ENCODE results near the gene TGFBR1. TPM values are rescaled to one million over a fixed set of nuclear protein-coding genes. Genes with fewer than 3 reads are reported as not detected.

Gene TGFBR1
- total RNA-seq, 3 donors from 2014 or later, result 23.7 to 71.6 (median 24.7) TPM

DNA sequence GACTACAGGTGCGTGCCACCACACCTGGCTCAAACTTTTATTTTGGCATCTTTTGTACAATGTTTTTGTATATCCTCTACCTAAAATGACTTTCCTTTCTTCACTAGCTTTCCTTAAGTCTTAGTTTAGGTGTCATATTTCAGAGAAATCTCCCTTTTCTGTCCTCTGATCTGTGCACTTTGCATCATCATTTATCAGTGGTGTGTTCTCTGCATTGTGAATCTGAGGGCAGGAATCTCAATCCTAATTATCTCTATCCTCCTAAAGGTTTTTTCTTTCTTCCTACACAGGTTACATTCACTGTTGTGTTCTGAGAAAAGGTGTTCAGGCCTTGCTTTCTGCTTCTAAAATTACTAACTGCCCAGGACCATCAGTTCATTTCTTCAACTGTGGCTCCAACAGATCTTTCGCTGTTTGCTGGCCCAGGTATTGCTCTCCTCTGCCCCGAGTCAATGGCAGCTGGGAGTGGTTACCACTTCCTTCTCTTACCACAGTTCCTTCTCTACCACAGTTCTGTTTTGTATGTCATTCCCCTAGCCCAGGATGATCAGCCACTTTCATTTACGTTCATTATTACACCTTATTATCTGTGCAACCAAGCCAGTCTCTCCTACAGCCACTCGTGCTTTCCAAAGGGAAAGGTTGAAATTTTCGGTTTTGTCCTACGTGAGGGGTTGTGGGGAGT is 14.0 kb downstream of the TGFBR1 start:
- Histone ChIP-seq H3K36me3 (ENCODE audit: low read depth) (no peaks in the 10 kb centered on the region), H3K4me1 (ENCODE audit: low read depth) (peaks cover 3% of the 10 kb centered on the region), H3K4me3 (no peak overlapping the region), H3K9me3 (no peaks in the 10 kb centered on the region)
- ATAC-seq (peak; percentile 86), DNase-seq (peak in 2 of 3 donors; percentile 30 to 39)
- TF ChIP-seq, protein P1, sequence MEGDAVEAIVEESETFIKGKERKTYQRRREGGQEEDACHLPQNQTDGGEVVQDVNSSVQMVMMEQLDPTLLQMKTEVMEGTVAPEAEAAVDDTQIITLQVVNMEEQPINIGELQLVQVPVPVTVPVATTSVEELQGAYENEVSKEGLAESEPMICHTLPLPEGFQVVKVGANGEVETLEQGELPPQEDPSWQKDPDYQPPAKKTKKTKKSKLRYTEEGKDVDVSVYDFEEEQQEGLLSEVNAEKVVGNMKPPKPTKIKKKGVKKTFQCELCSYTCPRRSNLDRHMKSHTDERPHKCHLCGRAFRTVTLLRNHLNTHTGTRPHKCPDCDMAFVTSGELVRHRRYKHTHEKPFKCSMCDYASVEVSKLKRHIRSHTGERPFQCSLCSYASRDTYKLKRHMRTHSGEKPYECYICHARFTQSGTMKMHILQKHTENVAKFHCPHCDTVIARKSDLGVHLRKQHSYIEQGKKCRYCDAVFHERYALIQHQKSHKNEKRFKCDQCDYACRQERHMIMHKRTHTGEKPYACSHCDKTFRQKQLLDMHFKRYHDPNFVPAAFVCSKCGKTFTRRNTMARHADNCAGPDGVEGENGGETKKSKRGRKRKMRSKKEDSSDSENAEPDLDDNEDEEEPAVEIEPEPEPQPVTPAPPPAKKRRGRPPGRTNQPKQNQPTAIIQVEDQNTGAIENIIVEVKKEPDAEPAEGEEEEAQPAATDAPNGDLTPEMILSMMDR (IDR thresholded peaks at IDR 0.05), result no peak
- intact Hi-C loops (cut with DNase I, micrococcal nuclease), result no loop called here

DNA sequence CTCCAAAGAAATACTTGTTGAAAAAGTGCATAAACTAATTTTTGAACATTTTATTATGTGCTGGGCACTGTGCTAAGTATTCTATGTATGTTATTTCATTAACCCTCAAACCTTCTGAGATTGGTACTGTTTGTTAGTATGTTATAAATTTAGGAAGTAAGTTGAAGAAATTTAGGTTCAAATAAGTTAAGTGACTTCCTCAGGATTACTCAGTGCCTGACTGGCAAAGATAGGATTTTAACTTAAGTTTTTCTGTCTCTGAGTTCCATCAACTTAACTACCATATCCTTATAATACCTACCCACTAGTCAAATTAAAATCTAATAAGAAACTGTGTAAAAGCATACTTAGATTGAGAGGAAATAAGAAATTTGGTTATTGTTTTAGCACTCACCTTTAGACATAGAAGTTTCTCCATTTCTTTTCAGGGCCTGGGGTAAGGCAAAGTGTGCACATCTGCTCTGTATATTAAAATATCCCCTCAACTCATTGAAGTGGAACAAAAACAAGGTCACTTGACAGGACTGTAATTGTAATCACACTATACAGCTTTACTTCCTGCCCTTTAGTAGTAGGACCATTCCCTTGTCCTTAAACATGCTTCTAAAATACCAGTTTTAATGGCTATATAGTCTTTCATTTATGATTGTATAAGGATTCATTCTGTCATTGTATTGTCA is 15.2 kb downstream of the TGFBR1 start:
- intact Hi-C loops (cut with DNase I, micrococcal nuclease), result no loop called here
- TF ChIP-seq, protein P1 (IDR thresholded peaks at IDR 0.05), result no peak
- no peaks in the 10 kb centered on the region for H3K9me3 ChIP-seq
- ATAC-seq (no peak), DNase-seq (no peak)
- peaks cover 3% of the 10 kb centered on the region for H3K4me1 ChIP-seq (ENCODE audit: low read depth)
- no peaks in the 10 kb centered on the region for H3K36me3 ChIP-seq (ENCODE audit: low read depth)
- no peak overlapping the region for H3K4me3 ChIP-seq

DNA sequence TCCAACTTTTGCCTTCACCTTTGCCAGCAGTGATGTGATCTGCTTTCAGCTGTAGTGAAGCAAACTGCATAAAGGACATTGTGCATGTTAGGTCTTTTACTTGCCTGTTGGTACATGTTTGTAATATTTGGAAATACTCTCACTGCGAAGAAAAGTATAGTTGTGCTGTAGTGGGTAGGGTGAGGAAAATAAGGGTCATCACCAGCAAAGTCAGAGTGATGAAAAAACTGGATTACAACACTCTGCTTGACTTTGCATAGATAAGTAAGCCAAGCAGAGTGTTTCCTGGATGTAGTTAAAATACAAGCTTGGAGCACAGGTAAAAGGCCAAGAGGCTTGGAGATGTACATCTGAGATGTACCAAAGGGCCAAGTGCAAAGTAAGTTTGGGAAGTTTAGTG is 16.7 kb downstream of the TGFBR1 start:
- intact Hi-C loops (cut with DNase I, micrococcal nuclease), result no loop called here
- H3K36me3 ChIP-seq (ENCODE audit: low read depth), result no peaks in the 10 kb centered on the region
- H3K4me1 ChIP-seq (ENCODE audit: low read depth), result peaks cover 3% of the 10 kb centered on the region
- DNase-seq (no peak), ATAC-seq (no peak)
- H3K9me3 ChIP-seq, result no peaks in the 10 kb centered on the region
- no peak overlapping the region for H3K4me3 ChIP-seq
- TF ChIP-seq, protein P1 (IDR thresholded peaks at IDR 0.05), result no peak

DNA sequence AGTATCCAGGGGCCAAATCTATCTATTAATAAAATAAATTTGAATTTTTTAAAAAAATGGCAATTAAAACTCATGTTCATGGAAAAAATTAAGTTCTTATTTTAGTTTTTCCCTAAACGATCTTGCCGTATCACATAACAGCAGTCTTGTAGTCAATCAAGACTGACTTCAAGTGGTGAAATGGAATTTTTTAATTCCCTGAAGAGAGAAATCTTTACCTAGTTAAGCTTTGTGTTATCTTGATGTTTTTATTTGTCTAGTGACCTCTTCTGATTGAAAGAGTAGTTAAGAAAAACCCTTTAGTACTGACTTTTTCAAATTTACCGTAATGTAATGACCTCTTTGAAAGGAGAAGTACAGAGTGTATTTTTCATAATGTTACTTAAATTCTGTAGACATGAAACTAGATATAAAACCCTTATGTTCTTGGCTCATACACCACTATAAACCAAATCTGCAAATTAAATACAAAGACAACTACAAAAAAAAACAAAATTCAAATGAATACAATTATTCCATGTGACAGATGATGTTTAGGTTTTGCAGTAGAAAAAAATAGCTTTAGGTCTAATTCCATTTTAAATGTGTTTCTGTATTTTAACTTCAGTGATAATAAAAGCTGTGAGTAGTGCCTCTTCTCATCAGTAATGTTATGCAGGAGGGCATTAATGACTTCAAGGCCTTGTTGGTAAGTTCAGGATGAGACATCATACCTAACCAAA is 19.8 kb downstream of the TGFBR1 start:
- peaks cover 3% of the 10 kb centered on the region for H3K4me1 ChIP-seq (ENCODE audit: low read depth)
- intact Hi-C loops (cut with DNase I, micrococcal nuclease), result no loop called here
- DNase-seq (no peak), ATAC-seq (no peak)
- no peaks in the 10 kb centered on the region for H3K36me3 ChIP-seq (ENCODE audit: low read depth)
- no peaks in the 10 kb centered on the region for H3K9me3 ChIP-seq
- TF ChIP-seq, protein P1 (IDR thresholded peaks at IDR 0.05), result no peak
- H3K4me3 ChIP-seq, result no peak overlapping the region

DNA sequence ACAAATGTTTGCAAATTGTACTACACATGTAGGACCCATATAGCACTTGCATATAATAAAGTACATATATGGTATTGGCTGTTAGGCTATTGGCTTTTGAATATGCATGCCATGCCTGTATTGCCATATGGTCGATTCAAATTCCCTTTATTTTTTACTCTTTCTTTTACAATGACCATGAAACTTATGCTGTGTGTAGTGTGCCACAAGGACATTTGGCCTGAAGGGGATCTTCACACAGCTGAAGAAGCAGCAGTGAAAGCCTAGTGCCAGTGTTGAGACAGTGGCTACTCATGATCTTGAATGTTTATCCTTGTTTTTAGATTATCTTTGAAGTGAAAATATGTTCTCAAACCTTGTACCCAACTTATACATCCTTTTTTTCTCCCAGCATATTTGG is 20.5 kb downstream of the TGFBR1 start:
- no peaks in the 10 kb centered on the region for H3K36me3 ChIP-seq (ENCODE audit: low read depth)
- TF ChIP-seq, protein P1 (IDR thresholded peaks at IDR 0.05), result no peak
- intact Hi-C loops (cut with DNase I, micrococcal nuclease), result no loop called here
- DNase-seq (no peak), ATAC-seq (no peak)
- no peak overlapping the region for H3K4me3 ChIP-seq
- no peaks in the 10 kb centered on the region for H3K9me3 ChIP-seq
- peaks cover 3% of the 10 kb centered on the region for H3K4me1 ChIP-seq (ENCODE audit: low read depth)
